Osteoblast (primary cell): ENCODE data around the gene CAMTA1. TPM values are rescaled to one million over a fixed set of nuclear protein-coding genes. Genes with fewer than 3 reads are reported as not detected.
A peak's percentile ranks its signal among the peaks of the same experiment; 100 is the strongest.

ENCODE experiments used
- DNase-seq: peaks from one replicate; pipeline ENCODE4 v3.0.0; 2011; ENCODE audit warnings: low spot score, mixed read lengths; ENCODE audit not compliant: insufficient read length; ENCODE audit errors: missing footprints
- H2AFZ ChIP-seq: 2 replicates; pipeline ENCODE4 v1.6.0; 2011; ENCODE audit warnings: mild to moderate bottlenecking, low read length
- H3K27ac ChIP-seq: 2 replicates; pipeline ENCODE4 v1.5.1; 2011; ENCODE audit warnings: mild to moderate bottlenecking, low read depth, low read length, moderate library complexity
- H3K27me3 ChIP-seq: 2 replicates; pipeline ENCODE4 v1.6.0; 2012; ENCODE audit warnings: mild to moderate bottlenecking, control low read depth, inconsistent platforms, low read length, moderate library complexity; ENCODE audit not compliant: insufficient read depth
- H3K36me3 ChIP-seq: 2 replicates; pipeline ENCODE4 v1.5.1; 2011; ENCODE audit warnings: mild to moderate bottlenecking, low read length, control low read depth, moderate library complexity; ENCODE audit not compliant: insufficient read depth
- H3K4me1 ChIP-seq: 2 replicates; pipeline ENCODE4 v1.5.1; 2011; ENCODE audit warnings: mild to moderate bottlenecking, low read length, control low read depth, moderate library complexity; ENCODE audit not compliant: insufficient read depth
- H3K4me2 ChIP-seq: 2 replicates; pipeline ENCODE4 v1.6.0; 2011; ENCODE audit warnings: mild to moderate bottlenecking, low read length; ENCODE audit not compliant: insufficient read depth
- H3K4me3 ChIP-seq: fragments of 200-600 bp; sonication (generic); 3 replicates; pipeline ENCODE4 v1.5.1; 2012; ENCODE audit warnings: mild to moderate bottlenecking, low read length, inconsistent platforms; ENCODE audit not compliant: insufficient read depth
- H3K79me2 ChIP-seq: 2 replicates; pipeline ENCODE4 v1.6.0; 2012; ENCODE audit warnings: mild to moderate bottlenecking, low read length, control low read depth, inconsistent platforms; ENCODE audit not compliant: insufficient read depth
- H3K9me3 ChIP-seq: 2 replicates; pipeline ENCODE4 v1.5.1; 2011; ENCODE audit warnings: low read depth, low read length, control low read depth
- H4K20me1 ChIP-seq: 2 replicates; pipeline ENCODE4 v1.6.0; 2012; ENCODE audit warnings: mild to moderate bottlenecking, low read length, control low read depth; ENCODE audit not compliant: insufficient read depth
- CTCF ChIP-seq: IDR thresholded peaks from 2 replicates; pipeline ENCODE4 v1.5.1; 2011; ENCODE audit warnings: mild to moderate bottlenecking, low read depth, low read length, moderate library complexity; ENCODE audit errors: extremely low read depth
- total RNA-seq: library from RNA; depleted of rRNA; stranded (reverse); fragments of >200 nt; gene quantifications from 2 replicates; pipeline ENCODE4 v1.2.3, GENCODE V29; 2012

CAMTA1 gene
- total RNA-seq, 1 donor = 47.4 TPM

- DNase-seq = peak; percentile 46
- TF ChIP-seq CTCF = no peak
- Histone ChIP-seq H3K4me3 (no peak overlapping the region), H2AFZ (no peak overlapping the region), H3K9me3 (no peaks in the 10 kb centered on the region), H3K79me2 (no peaks in the 10 kb centered on the region), H3K4me2 (no peak overlapping the region), H3K27ac (no peak overlapping the region), H3K27me3 (peaks cover 2% of the 10 kb centered on the region), H4K20me1 (no peaks in the 10 kb centered on the region), H3K4me1 (peaks cover 11% of the 10 kb centered on the region), H3K36me3 (no peaks in the 10 kb centered on the region)
Observed at GRCh38 chr1:7585216-7585907, 800.1 kb downstream of the CAMTA1 start.

- Histone ChIP-seq H3K9me3 (no peaks in the 10 kb centered on the region), H3K79me2 (no peaks in the 10 kb centered on the region), H2AFZ (no peak overlapping the region)
Observed at GRCh38 chr1:7586031-7586941, 801.0 kb downstream of the CAMTA1 start.

GRCh38 chr1:7587108-7587772 is 802.0 kb downstream of the CAMTA1 start:
- Histone ChIP-seq H3K4me1 (no peaks in the 10 kb centered on the region), H4K20me1 (no peaks in the 10 kb centered on the region), H3K9me3 (no peaks in the 10 kb centered on the region), H3K79me2 (no peaks in the 10 kb centered on the region), H3K36me3 (no peaks in the 10 kb centered on the region), H3K4me3 (no peak overlapping the region), H3K27me3 (peaks cover 2% of the 10 kb centered on the region), H3K27ac (no peak overlapping the region), H3K4me2 (no peak overlapping the region), H2AFZ (no peak overlapping the region)
- peak; percentile 71 for DNase-seq
- no peak for TF ChIP-seq CTCF

More at GRCh38 chr1:7586031-7586941, 801.0 kb downstream of the CAMTA1 start:
- no peak for TF ChIP-seq CTCF
- H3K27me3 ChIP-seq = peaks cover 2% of the 10 kb centered on the region
- no peak overlapping the region for H3K4me3 ChIP-seq
- H4K20me1 ChIP-seq = no peaks in the 10 kb centered on the region
- DNase-seq = peak; percentile 55
- no peak overlapping the region for H3K4me2 ChIP-seq
- H3K27ac ChIP-seq = no peak overlapping the region
- no peaks in the 10 kb centered on the region for H3K36me3 ChIP-seq
- H3K4me1 ChIP-seq = peaks cover 6% of the 10 kb centered on the region
